ENCODE measurements around the gene CDKAL1.

The CDKAL1 gene

GRCh38 chr6:21140966-21141365 lies 606.7 kb downstream of the CDKAL1 start:
- no peak for DNase-seq (ENCODE audit: low spot score)

- no peak for DNase-seq (ENCODE audit: low spot score)
These were observed 607.5 kb downstream of the CDKAL1 start for GRCh38 chr6:21141616-21142303.

- no peak for DNase-seq (ENCODE audit: low spot score)
These were observed 608.5 kb downstream of the CDKAL1 start for GRCh38 chr6:21142741-21143140.

GRCh38 chr6:21143645-21144044 lies 609.4 kb downstream of the CDKAL1 start:
- no peak for DNase-seq (ENCODE audit: low spot score)

- DNase-seq (ENCODE audit: low spot score), result no peak
These were observed 610.7 kb downstream of the CDKAL1 start for GRCh38 chr6:21144928-21145327.

- no peak for DNase-seq (ENCODE audit: low spot score)
These were observed 613.7 kb downstream of the CDKAL1 start for GRCh38 chr6:21147995-21148394.

GRCh38 chr6:21149470-21149869 lies 615.2 kb downstream of the CDKAL1 start:
- no peak for DNase-seq (ENCODE audit: low spot score)

- no peak for DNase-seq (ENCODE audit: low spot score)
These were observed 616.4 kb downstream of the CDKAL1 start for GRCh38 chr6:21150667-21151066.

- DNase-seq (ENCODE audit: low spot score), result no peak
These were observed 616.9 kb downstream of the CDKAL1 start for GRCh38 chr6:21151119-21151518.

GRCh38 chr6:21151530-21151929 lies 617.3 kb downstream of the CDKAL1 start:
- DNase-seq (ENCODE audit: low spot score), result no peak

GRCh38 chr6:21157186-21157929 lies 623.1 kb downstream of the CDKAL1 start:
- no peak for DNase-seq (ENCODE audit: low spot score)

- no peak for DNase-seq (ENCODE audit: low spot score)
These were observed 623.9 kb downstream of the CDKAL1 start for GRCh38 chr6:21158149-21158548.

GRCh38 chr6:21158873-21159272 lies 624.6 kb downstream of the CDKAL1 start:
- no peak for DNase-seq (ENCODE audit: low spot score)

- DNase-seq (ENCODE audit: low spot score), result no peak
These were observed 625.2 kb downstream of the CDKAL1 start for GRCh38 chr6:21159465-21159864.

- no peak for DNase-seq (ENCODE audit: low spot score)
These were observed 627.5 kb downstream of the CDKAL1 start for GRCh38 chr6:21161707-21162106.

GRCh38 chr6:21163110-21163837 lies 629.0 kb downstream of the CDKAL1 start:
- DNase-seq (ENCODE audit: low spot score), result no peak

- no peak for DNase-seq (ENCODE audit: low spot score)
These were observed 629.6 kb downstream of the CDKAL1 start for GRCh38 chr6:21163838-21164180.

GRCh38 chr6:21164768-21165326 lies 630.6 kb downstream of the CDKAL1 start:
- DNase-seq (ENCODE audit: low spot score), result peak; percentile 6

GRCh38 chr6:21166754-21167153 lies 632.5 kb downstream of the CDKAL1 start:
- no peak for DNase-seq (ENCODE audit: low spot score)

GRCh38 chr6:21167790-21168189 lies 633.5 kb downstream of the CDKAL1 start:
- no peak for DNase-seq (ENCODE audit: low spot score)

- DNase-seq (ENCODE audit: low spot score), result no peak
These were observed 637.5 kb downstream of the CDKAL1 start for GRCh38 chr6:21171801-21172200.

GRCh38 chr6:21173031-21173430 lies 638.8 kb downstream of the CDKAL1 start:
- DNase-seq (ENCODE audit: low spot score), result no peak

- DNase-seq (ENCODE audit: low spot score), result no peak
These were observed 639.4 kb downstream of the CDKAL1 start for GRCh38 chr6:21173678-21174077.
